ENCODE measurements around the gene TGFB1I1.

Gene TGFB1I1

GRCh38 chr16:31429796-31430195, 42.2 kb upstream of the TGFB1I1 start:
- Histone ChIP-seq H3K9me3 (replicated peaks in 1 of 2; ENCODE audit: control insufficient read depth in 2 of 2, insufficient read depth in 1 of 2, low read depth in 1 of 2, low read length in 2 of 2) (peaks cover 3 to 6% of the 10 kb centered on the region in 2 donors), H2AK5ac (ENCODE audit: low read depth, low read length) (no peak overlapping the region), H3K14ac (ENCODE audit: low read length) (no peak overlapping the region), H2BK12ac (ENCODE audit: low read length) (no peak overlapping the region), H3K27me3 (ENCODE audit: control insufficient read depth in 3 of 3, insufficient read depth in 3 of 3, low read depth in 1 of 3, low read length in 3 of 3) (peaks cover 0 to 22% (median 12%) of the 10 kb centered on the region in 3 experiments), H4K91ac (ENCODE audit: low read depth, low read length, poor library complexity) (no peak overlapping the region), H3K36me3 (replicated peaks in 1 of 2; ENCODE audit: control insufficient read depth in 2 of 2, insufficient read depth in 2 of 2, low read length in 2 of 2) (no peaks in the 10 kb centered on the region), H3K4me2 (ENCODE audit: insufficient read depth, low read length, poor library complexity, severe bottlenecking) (no peak overlapping the region), H3K79me1 (ENCODE audit: low read depth, low read length) (no peaks in the 10 kb centered on the region), H2BK120ac (ENCODE audit: low read depth, low read length) (no peak overlapping the region), H3K4me1 (ENCODE audit: control insufficient read depth in 2 of 2, insufficient read depth in 1 of 2, low read depth in 1 of 2, low read length in 2 of 2) (peaks cover 0 to 2% of the 10 kb centered on the region in 2 donors), H3K4me3 (ENCODE audit: low read length in 2 of 2) (no peak overlapping the region), H3K23ac (ENCODE audit: low read depth, low read length, poor library complexity) (no peak overlapping the region), H4K8ac (ENCODE audit: low read depth, low read length) (no peak overlapping the region), H2AFZ (ENCODE audit: low read length) (no peak overlapping the region), H2BK5ac (ENCODE audit: low read length) (no peak overlapping the region), H3K27ac (replicated peaks; ENCODE audit: low read length) (no peak overlapping the region), H3K4ac (ENCODE audit: low read length) (no peak overlapping the region), H3K18ac (ENCODE audit: low read length) (no peak overlapping the region), H2BK15ac (ENCODE audit: low read length) (no peak overlapping the region), H3K9ac (ENCODE audit: low read depth, low read length, poor library complexity) (no peak overlapping the region)
- no CpG with 5 or more reads among the region's 3 CpGs for WGBS, 2 donors (ENCODE audit: extremely low coverage in 2 of 2, insufficient read length in 2 of 2, insufficient replicate concordance in 1 of 2)
- no peak for DNase-seq (ENCODE audit: low spot score)

DNA sequence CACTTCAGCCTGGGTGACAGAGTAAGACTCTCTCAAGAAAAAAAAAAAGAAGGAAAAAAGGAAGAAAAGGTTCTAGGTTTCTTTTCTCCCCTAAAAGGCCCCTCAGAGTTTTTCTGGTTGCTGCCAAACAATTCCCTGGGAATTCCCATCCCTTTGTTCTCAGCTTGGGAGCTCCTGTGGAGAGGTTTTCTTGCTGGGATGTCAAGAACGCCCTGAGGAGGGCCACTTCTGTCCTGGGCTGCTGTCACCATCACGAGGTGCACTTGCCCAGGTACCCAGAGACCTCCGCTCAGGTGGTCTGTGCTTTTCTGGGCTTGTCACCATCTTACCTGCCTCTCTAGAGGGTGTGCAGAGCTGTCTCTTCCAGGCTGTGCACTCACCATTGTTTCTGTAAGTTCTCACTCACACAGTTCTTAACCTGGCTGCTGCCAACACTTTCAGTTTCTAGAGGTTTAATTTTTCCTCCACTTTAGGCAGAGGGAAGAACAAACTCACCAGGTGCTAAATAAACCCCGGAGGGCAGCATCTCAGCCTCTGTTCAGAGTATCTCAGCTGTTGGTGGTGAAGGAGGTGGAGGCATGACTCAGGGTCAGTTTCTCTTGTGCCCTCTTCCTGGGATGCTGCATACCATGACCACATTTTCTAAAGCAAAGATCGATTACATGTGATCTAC, 41.4 kb upstream of the TGFB1I1 start:
- H3K4me1 ChIP-seq (ENCODE audit: control insufficient read depth in 2 of 2, insufficient read depth in 1 of 2, low read depth in 1 of 2, low read length in 2 of 2) = peaks cover 0 to 2% of the 10 kb centered on the region in 2 donors
- no peak overlapping the region for H3K27ac ChIP-seq (replicated peaks; ENCODE audit: low read length)
- H3K27me3 ChIP-seq (ENCODE audit: control insufficient read depth in 3 of 3, insufficient read depth in 3 of 3, low read depth in 1 of 3, low read length in 3 of 3) = peaks cover 0 to 22% (median 12%) of the 10 kb centered on the region in 3 experiments
- no peak overlapping the region for H3K9ac ChIP-seq (ENCODE audit: low read depth, low read length, poor library complexity)
- H2AFZ ChIP-seq (ENCODE audit: low read length) = no peak overlapping the region
- no peak overlapping the region for H2BK15ac ChIP-seq (ENCODE audit: low read length)
- no peaks in the 10 kb centered on the region for H3K79me1 ChIP-seq (ENCODE audit: low read depth, low read length)
- H2AK5ac ChIP-seq (ENCODE audit: low read depth, low read length) = no peak overlapping the region
- no peak overlapping the region for H3K18ac ChIP-seq (ENCODE audit: low read length)
- no peaks in the 10 kb centered on the region for H3K36me3 ChIP-seq (replicated peaks in 1 of 2; ENCODE audit: control insufficient read depth in 2 of 2, insufficient read depth in 2 of 2, low read length in 2 of 2)
- no peak overlapping the region for H3K14ac ChIP-seq (ENCODE audit: low read length)
- DNase-seq (ENCODE audit: low spot score) = no peak
- H2BK5ac ChIP-seq (ENCODE audit: low read length) = no peak overlapping the region
- no peak overlapping the region for H4K8ac ChIP-seq (ENCODE audit: low read depth, low read length)
- H3K23ac ChIP-seq (ENCODE audit: low read depth, low read length, poor library complexity) = no peak overlapping the region
- H2BK12ac ChIP-seq (ENCODE audit: low read length) = no peak overlapping the region
- H3K4me2 ChIP-seq (ENCODE audit: insufficient read depth, low read length, poor library complexity, severe bottlenecking) = no peak overlapping the region
- no peak overlapping the region for H4K91ac ChIP-seq (ENCODE audit: low read depth, low read length, poor library complexity)
- H3K4me3 ChIP-seq (ENCODE audit: low read length in 2 of 2) = no peak overlapping the region
- no peak overlapping the region for H3K4ac ChIP-seq (ENCODE audit: low read length)
- H2BK120ac ChIP-seq (ENCODE audit: low read depth, low read length) = no peak overlapping the region
- H3K9me3 ChIP-seq (replicated peaks in 1 of 2; ENCODE audit: control insufficient read depth in 2 of 2, insufficient read depth in 1 of 2, low read depth in 1 of 2, low read length in 2 of 2) = peaks cover 3 to 6% of the 10 kb centered on the region in 2 donors
- WGBS, 2 donors (ENCODE audit: extremely low coverage in 2 of 2, insufficient read length in 2 of 2, insufficient replicate concordance in 1 of 2) = no CpG with 5 or more reads among the region's 5 CpGs

GRCh38 chr16:31435341-31436220, 36.4 kb upstream of the TGFB1I1 start:
- no peak overlapping the region for H4K8ac ChIP-seq (ENCODE audit: low read depth, low read length)
- H2BK15ac ChIP-seq (ENCODE audit: low read length) = no peak overlapping the region
- peak overlapping the region; percentile 40 for H2AFZ ChIP-seq (ENCODE audit: low read length)
- H3K9ac ChIP-seq (ENCODE audit: low read depth, low read length, poor library complexity) = no peak overlapping the region
- no peak overlapping the region for H2BK120ac ChIP-seq (ENCODE audit: low read depth, low read length)
- H3K4me2 ChIP-seq (ENCODE audit: insufficient read depth, low read length, poor library complexity, severe bottlenecking) = no peak overlapping the region
- H3K4me1 ChIP-seq (ENCODE audit: control insufficient read depth in 2 of 2, insufficient read depth in 1 of 2, low read depth in 1 of 2, low read length in 2 of 2) = no peaks in the 10 kb centered on the region
- no CpG with 5 or more reads among the region's 47 CpGs for WGBS, 2 donors (ENCODE audit: extremely low coverage in 2 of 2, insufficient read length in 2 of 2, insufficient replicate concordance in 1 of 2)
- no peak overlapping the region for H4K91ac ChIP-seq (ENCODE audit: low read depth, low read length, poor library complexity)
- no peak overlapping the region for H3K4me3 ChIP-seq (ENCODE audit: low read length in 2 of 2)
- H3K27ac ChIP-seq (replicated peaks; ENCODE audit: low read length) = no peak overlapping the region
- H3K14ac ChIP-seq (ENCODE audit: low read length) = no peak overlapping the region
- no peaks in the 10 kb centered on the region for H3K9me3 ChIP-seq (replicated peaks in 1 of 2; ENCODE audit: control insufficient read depth in 2 of 2, insufficient read depth in 1 of 2, low read depth in 1 of 2, low read length in 2 of 2)
- H3K27me3 ChIP-seq (ENCODE audit: control insufficient read depth in 3 of 3, insufficient read depth in 3 of 3, low read depth in 1 of 3, low read length in 3 of 3) = peaks cover 0 to 3% (median 0%) of the 10 kb centered on the region in 3 experiments
- no peak overlapping the region for H2AK5ac ChIP-seq (ENCODE audit: low read depth, low read length)
- no peak overlapping the region for H3K4ac ChIP-seq (ENCODE audit: low read length)
- no peak overlapping the region for H3K18ac ChIP-seq (ENCODE audit: low read length)
- no peak overlapping the region for H2BK12ac ChIP-seq (ENCODE audit: low read length)
- no peaks in the 10 kb centered on the region for H3K36me3 ChIP-seq (replicated peaks in 1 of 2; ENCODE audit: control insufficient read depth in 2 of 2, insufficient read depth in 2 of 2, low read length in 2 of 2)
- DNase-seq (ENCODE audit: low spot score) = no peak
- no peak overlapping the region for H3K23ac ChIP-seq (ENCODE audit: low read depth, low read length, poor library complexity)
- peak overlapping the region; percentile 75 for H2BK5ac ChIP-seq (ENCODE audit: low read length)
- H3K79me1 ChIP-seq (ENCODE audit: low read depth, low read length) = no peaks in the 10 kb centered on the region

Data from neuronal stem cell (in vitro differentiated cells).